K562 (cell line): Measurements from ENCODE around the gene CT45A9. TPM values are rescaled to one million over a fixed set of nuclear protein-coding genes. Genes with fewer than 3 reads are reported as not detected.

ENCODE experiments used
- CC2D1A ChIP-seq: fragments of 450-650 bp; IDR thresholded peaks from 2 replicates; pipeline ENCODE4 v1.6.1; 2017; ENCODE audit warnings: mild to moderate bottlenecking
- CEBPG ChIP-seq, 3 experiments: fragments of 200-800 bp in 1 of 3; sonication (Bioruptor generic) in 1 of 3; sonication (generic) in 1 of 3; formaldehyde crosslinking in 1 of 3; IDR thresholded peaks in 2 of 3; conservative IDR thresholded peaks in 1 of 3; 2 replicates each; pipeline versions ENCODE4 v1.6.1 to v1.8.0; 2016 to 2022; ENCODE audit warnings: missing compliant biosample characterization in 2 of 3, missing genetic modification characterization in 2 of 3, mild to moderate bottlenecking in 1 of 3, missing genetic modification reagents in 1 of 3
- CREB3L1 ChIP-seq: fragments of 450-650 bp; IDR thresholded peaks from 2 replicates; pipeline ENCODE4 v1.6.1; 2014; ENCODE audit warnings: low read depth, mild to moderate bottlenecking, moderate library complexity, borderline replicate concordance
- KAT8 ChIP-seq: fragments of 450-650 bp; IDR thresholded peaks from 2 replicates; pipeline ENCODE4 v1.6.1; 2016; ENCODE audit warnings: low read depth, mild to moderate bottlenecking
- MEF2D ChIP-seq: conservative IDR thresholded peaks from 2 replicates; pipeline ENCODE4 v1.6.1; 2016; ENCODE audit warnings: low read depth, missing genetic modification characterization, missing compliant biosample characterization
- MYNN ChIP-seq, 2 experiments: sonication (generic); formaldehyde crosslinking in 1 of 2; IDR thresholded peaks; 2 replicates each; pipeline versions ENCODE4 v1.5.0 to v1.6.1; 2016 to 2020; ENCODE audit warnings: antibody characterized with exemption in 1 of 2, missing genetic modification reagents in 1 of 2
- NCOR1 ChIP-seq: fragments of 450-650 bp; IDR thresholded peaks from 2 replicates; pipeline ENCODE4 v1.6.1; 2016; ENCODE audit warnings: mild to moderate bottlenecking, moderate library complexity
- NFXL1 ChIP-seq: fragments of 450-650 bp; formaldehyde crosslinking; IDR thresholded peaks from 2 replicates; pipeline ENCODE4 v1.4.0; 2021; ENCODE audit warnings: mild to moderate bottlenecking
- PHF8 ChIP-seq: fragments of 200-600 bp; sonication (generic); IDR thresholded peaks from 2 replicates; pipeline ENCODE4 v1.6.1; 2012; ENCODE audit warnings: mixed run types, mild to moderate bottlenecking, inconsistent platforms, low read length, moderate library complexity, borderline replicate concordance
- SFPQ ChIP-seq: fragments of 200-400 bp; formaldehyde crosslinking; IDR thresholded peaks from 2 replicates; pipeline ENCODE4 v1.6.1; 2017; ENCODE audit warnings: mild to moderate bottlenecking, low read depth, low read length, moderate library complexity
- SREBF2 ChIP-seq: sonication (generic); formaldehyde crosslinking; IDR thresholded peaks from 2 replicates; pipeline ENCODE4 v1.4.0; 2020; ENCODE audit warnings: mild to moderate bottlenecking, missing genetic modification reagents
- SRSF7 ChIP-seq: fragments of 200-400 bp; formaldehyde crosslinking; optimal IDR thresholded peaks from 2 replicates; pipeline ENCODE3; 2017; ENCODE audit warnings: mild to moderate bottlenecking, low read depth, low read length
- ZNF318 ChIP-seq, 2 experiments: fragments of 450-650 bp; IDR thresholded peaks; 2 replicates each; pipeline ENCODE4 v1.6.1; 2016; ENCODE audit warnings: mild to moderate bottlenecking in 2 of 2, borderline replicate concordance in 1 of 2, low read depth in 1 of 2, moderate library complexity in 1 of 2
- ZNF408 ChIP-seq: fragments of 250-450 bp; sonication (Bioruptor Pico); IDR thresholded peaks from 2 replicates; pipeline ENCODE4 v1.4.0; 2020; ENCODE audit warnings: low read depth, mild to moderate bottlenecking, moderate library complexity
- ZNF589 ChIP-seq: fragments of 200-800 bp; sonication (Bioruptor generic); IDR thresholded peaks from 2 replicates; pipeline ENCODE4 v1.6.1; 2016; ENCODE audit warnings: low read depth, missing genetic modification characterization, missing compliant biosample characterization
- polyA plus RNA-seq, 8 experiments: library from polyadenylated mRNA; depleted of rRNA in 4 of 8; stranded (reverse) in 5 of 8; unstranded in 3 of 8; fragments of >200 nt; fragmentation: Nextera tagmentation in 2 of 8; fragmentation: Illumina TruSeq in 1 of 8; extraction: Ambion mirVana in 2 of 8; extraction: Trizol in 1 of 8; gene quantifications; 2 replicates each; pipeline versions ENCODE4 v1.2.1 to v1.2.3, GENCODE V29; 2011 to 2014; ENCODE audit warnings: inconsistent platforms in 1 of 8, missing spikeins in 1 of 8
- total RNA-seq, 7 experiments: library from RNA; depleted of rRNA in 6 of 7; stranded (reverse); fragments of >200 nt in 6 of 7; fragmentation: Illumina TruSeq in 2 of 7; extraction: Trizol in 2 of 7; gene quantifications; 2 replicates each; pipeline versions ENCODE4 v1.2.1 to v1.2.3, GENCODE V29; 2011 to 2021; ENCODE audit warnings: low replicate concordance in 1 of 7

Gene CT45A9
- total and polyA plus RNA-seq, 9 of the 15 experiments (the other 6 are each of a cell fraction or from before 2014, with no cell fraction given), result 6.5 to 27.7 (median 9.6) TPM; not detected in 4

DNA sequence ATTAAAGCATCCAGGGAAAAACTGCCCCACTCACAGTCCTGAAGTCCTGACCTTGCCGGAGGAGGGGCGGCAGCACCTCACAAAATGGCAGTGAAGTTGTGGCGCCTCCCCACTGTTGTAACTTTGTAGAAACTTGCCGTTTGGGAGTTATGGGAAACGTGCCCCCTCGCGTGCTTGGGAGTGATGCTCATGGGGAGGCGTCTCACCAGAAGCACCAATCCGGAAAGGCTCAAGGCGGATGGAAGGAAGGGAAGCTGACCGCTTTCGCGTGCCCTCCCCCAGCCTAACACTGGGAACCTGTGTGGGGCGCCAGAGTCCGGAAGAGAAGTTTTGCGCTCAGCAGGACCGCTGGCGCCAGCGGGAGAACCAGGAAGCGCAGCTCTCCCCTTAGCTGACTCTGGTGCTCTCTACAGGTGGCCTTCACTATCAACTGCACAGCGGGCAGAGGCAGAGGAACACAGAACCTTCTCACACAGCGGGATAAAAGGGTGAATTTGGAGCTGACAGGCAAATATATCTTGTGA, 21.7 kb upstream of the CT45A9 start, which contains the start of the genes CT45A10 and SAGE1 (continued):
- TF ChIP-seq ZNF408 (CRISPR knock-in tag), result no peak
- no peak for TF ChIP-seq SRSF7
- no peak for TF ChIP-seq MEF2D (tag)
- TF ChIP-seq CREB3L1, result peak; percentile 61; the same call in 1 of the 2 replicates
- peak; percentile 45; the same call in 1 of the 2 replicates for TF ChIP-seq PHF8
- no peak for TF ChIP-seq KAT8
- 0 out of 2 replicates have a peak, but pooled peaks have one; percentile 44 for TF ChIP-seq NCOR1
- TF ChIP-seq NFXL1, result no peak
- no peak for TF ChIP-seq SREBF2 (CRISPR knock-in tag)
- TF ChIP-seq CC2D1A, result 0 out of 2 replicates have a peak, but pooled peaks have one; percentile 19
- peak; percentile 90 for TF ChIP-seq CEBPG (CRISPR knock-in tag; IDR thresholded peaks at IDR 0.05)
- no peak for TF ChIP-seq CEBPG (tag; conservative IDR thresholded peaks at IDR 0.05 in 1 of 2, IDR thresholded peaks at IDR 0.05 in 1 of 2)
- peak; percentile 60; the same call in 1 of the 2 replicates for TF ChIP-seq MYNN (IDR thresholded peaks at IDR 0.05)
- TF ChIP-seq MYNN (CRISPR knock-in tag; IDR thresholded peaks at IDR 0.05), result no peak
- TF ChIP-seq ZNF589 (CRISPR knock-in tag), result 0 out of 2 replicates have a peak, but pooled peaks have one; percentile 39
- no peak for TF ChIP-seq SFPQ
- TF ChIP-seq ZNF318 (IDR thresholded peaks at IDR 0.05; ENCODE audit: borderline replicate concordance in 1 of 2, low read depth in 1 of 2), result 0 out of 4 replicates have a peak, but pooled peaks of 1 of the 2 experiments have one; percentile 25
